ENCODE data around the gene NPFFR1. TPM values are rescaled to one million over a fixed set of nuclear protein-coding genes. Genes with fewer than 3 reads are reported as not detected.

NPFFR1 gene
- total RNA-seq, 1 experiment from 2014 or later: not detected

DNA sequence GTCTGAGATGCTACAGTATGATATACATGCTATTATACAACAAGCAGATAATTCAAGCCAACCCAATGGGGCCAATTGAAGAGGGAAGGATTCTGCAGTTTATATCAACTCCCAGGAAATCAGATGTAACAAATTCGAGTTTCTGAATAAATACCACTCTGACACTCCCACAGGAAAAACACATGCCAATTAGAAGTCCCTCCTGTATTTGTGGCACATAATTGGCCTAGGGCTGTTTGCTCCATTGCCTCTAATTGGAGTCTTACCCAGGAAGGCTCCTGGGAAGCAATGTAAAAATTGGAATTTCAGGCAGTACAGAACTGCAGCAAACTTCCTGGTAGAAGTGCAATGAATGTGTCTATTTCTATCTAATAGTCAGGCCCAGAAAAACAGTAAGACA, 55.3 kb downstream of the NPFFR1 start:
- Histone ChIP-seq H4K8ac (replicated peaks; ENCODE audit: insufficient read length, low read depth, low read length) (no peak overlapping the region), H3K79me1 (ENCODE audit: insufficient read depth, low read depth, low read length, poor library complexity, severe bottlenecking) (no peaks in the 10 kb centered on the region), H3T11ph (ENCODE audit: low read length) (no peak overlapping the region), H2BK12ac (ENCODE audit: insufficient read length, low read depth, low read length) (no peak overlapping the region), H2BK120ac (ENCODE audit: low read depth, low read length, poor library complexity, severe bottlenecking) (no peak overlapping the region), H3K9me3 (ENCODE audit: control insufficient read depth, low read depth, low read length) (no peaks in the 10 kb centered on the region), H3K4ac (ENCODE audit: low read depth, low read length) (no peak overlapping the region), H3K9ac (ENCODE audit: extremely low read depth, insufficient read length, low read length) (no peak overlapping the region), H3K23me2 (ENCODE audit: insufficient read length, low read depth, low read length, poor library complexity, severe bottlenecking) (peaks cover 11% of the 10 kb centered on the region), H3K14ac (ENCODE audit: insufficient read depth, low read length) (no peak overlapping the region), H3K4me1 (ENCODE audit: insufficient read depth, low read length) (no peaks in the 10 kb centered on the region), H2AK5ac (ENCODE audit: insufficient read length, low read length) (no peak overlapping the region), H3K4me2 (ENCODE audit: insufficient read depth, insufficient read length, low read length) (no peak overlapping the region), H4K5ac (ENCODE audit: insufficient read length, low read depth, low read length) (no peak overlapping the region), H4K91ac (ENCODE audit: insufficient read length, low read depth, low read length) (no peak overlapping the region), H3K27me3 (ENCODE audit: insufficient read depth, low read length) (no peaks in the 10 kb centered on the region), H3K79me2 (ENCODE audit: insufficient read depth, low read length) (peaks cover 9% of the 10 kb centered on the region; the same call in 1 of the 2 replicates), H3K56ac (ENCODE audit: insufficient read length, low read depth, low read length) (no peak overlapping the region), H4K20me1 (ENCODE audit: control insufficient read depth, insufficient read depth, insufficient read length) (no peaks in the 10 kb centered on the region), H2BK5ac (ENCODE audit: insufficient read length, low read length) (no peak overlapping the region), H3K23ac (ENCODE audit: insufficient read length, low read depth, low read length) (no peak overlapping the region), H3K27ac (ENCODE audit: insufficient read length, low read depth, low read length) (no peak overlapping the region), H2BK20ac (ENCODE audit: low read depth, low read length, poor library complexity, severe bottlenecking) (no peak overlapping the region), H3K18ac (ENCODE audit: insufficient read length, low read depth, low read length) (no peak overlapping the region), H2BK15ac (ENCODE audit: low read depth, low read length) (no peak overlapping the region), H2AFZ (ENCODE audit: low read length) (no peak overlapping the region)
- H3K36me3 Mint-ChIP-seq (ENCODE audit: insufficient read depth in 1 of 3, low read depth in 3 of 3): peaks cover 0 to 32% (median 2%) of the 10 kb centered on the region in 3 experiments; a peak in 4 of 7 replicates
- no peak for DNase-seq
- H3K27ac Mint-ChIP-seq: no peak overlapping the region
- no CpG with 5 or more reads among the region's 1 CpG for WGBS (ENCODE audit: extremely low coverage, insufficient read length, low lambda C conversion rate)
- H3K27me3 Mint-ChIP-seq (ENCODE audit: low read depth): no peaks in the 10 kb centered on the region
- no peaks in the 10 kb centered on the region for H3K9me3 Mint-ChIP-seq
- H3K4me3 Mint-ChIP-seq: no peak overlapping the region
- TF ChIP-seq, protein P1, sequence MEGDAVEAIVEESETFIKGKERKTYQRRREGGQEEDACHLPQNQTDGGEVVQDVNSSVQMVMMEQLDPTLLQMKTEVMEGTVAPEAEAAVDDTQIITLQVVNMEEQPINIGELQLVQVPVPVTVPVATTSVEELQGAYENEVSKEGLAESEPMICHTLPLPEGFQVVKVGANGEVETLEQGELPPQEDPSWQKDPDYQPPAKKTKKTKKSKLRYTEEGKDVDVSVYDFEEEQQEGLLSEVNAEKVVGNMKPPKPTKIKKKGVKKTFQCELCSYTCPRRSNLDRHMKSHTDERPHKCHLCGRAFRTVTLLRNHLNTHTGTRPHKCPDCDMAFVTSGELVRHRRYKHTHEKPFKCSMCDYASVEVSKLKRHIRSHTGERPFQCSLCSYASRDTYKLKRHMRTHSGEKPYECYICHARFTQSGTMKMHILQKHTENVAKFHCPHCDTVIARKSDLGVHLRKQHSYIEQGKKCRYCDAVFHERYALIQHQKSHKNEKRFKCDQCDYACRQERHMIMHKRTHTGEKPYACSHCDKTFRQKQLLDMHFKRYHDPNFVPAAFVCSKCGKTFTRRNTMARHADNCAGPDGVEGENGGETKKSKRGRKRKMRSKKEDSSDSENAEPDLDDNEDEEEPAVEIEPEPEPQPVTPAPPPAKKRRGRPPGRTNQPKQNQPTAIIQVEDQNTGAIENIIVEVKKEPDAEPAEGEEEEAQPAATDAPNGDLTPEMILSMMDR (conservative IDR thresholded peaks at IDR 0.05): no peak
- peaks cover 6 to 8% of the 10 kb centered on the region in 2 experiments for H3K4me1 Mint-ChIP-seq
